IgD-negative memory B cell (primary cell): ENCODE data around the gene GHR. TPM values are rescaled to one million over a fixed set of nuclear protein-coding genes. Genes with fewer than 3 reads are reported as not detected.
A peak's percentile ranks its signal among the peaks of the same experiment; 100 is the strongest.
"Not testable (repeated sequence)": the region's sequence is repeated elsewhere in the genome, so short reads cannot be mapped to it uniquely, and the experiment has no call there.

Source experiments
- H3K27ac Mint-ChIP-seq, 3 donors: one replicate each; pipeline ENCODE4 v1.8.0; 2020 to 2022; ENCODE audit warnings: mild to moderate bottlenecking in 3 of 3, mixed read lengths in 3 of 3, moderate library complexity in 1 of 3
- H3K27me3 Mint-ChIP-seq: one replicate; pipeline ENCODE4 v1.8.0; 2021; ENCODE audit warnings: mixed read lengths
- H3K36me3 Mint-ChIP-seq: one replicate; pipeline ENCODE4 v1.8.0; 2020; ENCODE audit warnings: mild to moderate bottlenecking, mixed read lengths
- H3K4me1 Mint-ChIP-seq, 3 donors: one replicate each; pipeline ENCODE4 v1.8.0; 2020 to 2022; ENCODE audit warnings: mixed read lengths in 3 of 3, mild to moderate bottlenecking in 1 of 3
- H3K4me3 Mint-ChIP-seq, 4 donors: one replicate each; pipeline ENCODE4 v1.8.0; 2020 to 2022; ENCODE audit warnings: mild to moderate bottlenecking in 4 of 4, mixed read lengths in 4 of 4, moderate library complexity in 3 of 4
- H3K9me3 Mint-ChIP-seq, 3 donors: one replicate each; pipeline ENCODE4 v1.8.0; 2020 to 2021; ENCODE audit warnings: mixed read lengths in 3 of 3, mild to moderate bottlenecking in 1 of 3
- polyA plus RNA-seq: library from polyadenylated mRNA; unstranded; fragments of 300-500 nt; fragmentation: Illumina TruSeq; gene quantifications from one replicate; pipeline ENCODE4 v1.2.3, GENCODE V29; 2021

GHR gene
- polyA plus RNA-seq, 1 donor from 2014 or later: not detected

DNA sequence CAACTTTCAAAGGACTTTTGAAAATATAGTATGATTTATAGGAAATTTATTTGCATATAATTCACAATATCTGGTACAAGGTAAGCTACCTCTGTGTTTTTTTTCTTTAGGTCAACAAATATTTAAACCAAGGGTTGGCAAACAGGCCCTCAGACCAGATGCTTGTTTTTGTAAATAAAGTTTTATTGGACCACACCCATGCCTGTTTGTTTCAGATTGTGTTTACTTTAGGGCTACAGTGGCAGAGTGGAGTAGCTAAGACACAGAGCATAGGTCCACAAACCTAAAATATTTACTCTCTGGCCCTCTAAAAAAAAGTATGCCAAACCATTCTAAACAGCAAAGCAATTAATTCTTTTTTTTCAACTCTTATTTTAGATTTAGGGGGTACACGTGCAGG, 213.7 kb downstream of the GHR start:
- Mint-ChIP-seq H3K27me3 (no peaks in the 10 kb centered on the region), H3K4me1 (peaks cover 0 to 4% (median 0%) of the 10 kb centered on the region in 3 donors), H3K9me3 (peaks cover 0 to 4% (median 0%) of the 10 kb centered on the region in 3 donors), H3K4me3 (no peak overlapping the region), H3K36me3 (no peaks in the 10 kb centered on the region), H3K27ac (peak overlapping the region in 1 of 3 donors; percentile 0)

DNA sequence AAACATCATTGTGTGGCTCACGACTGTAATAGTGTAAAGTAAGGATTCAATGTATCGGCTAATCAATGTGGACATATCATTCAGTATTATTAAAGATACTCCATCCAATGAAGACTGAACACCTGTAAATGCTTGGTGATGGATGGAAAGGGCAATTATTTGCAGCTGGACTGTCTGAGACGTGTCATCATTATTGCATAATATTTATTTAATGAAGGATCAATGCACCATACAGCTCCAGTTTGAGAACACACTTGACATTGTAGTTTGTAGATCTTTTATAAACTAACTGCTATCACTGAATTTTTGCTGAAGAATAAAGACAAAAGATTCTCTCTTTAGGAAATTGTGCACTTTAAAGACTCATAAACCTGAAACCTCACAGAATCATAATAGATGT, 215.7 kb downstream of the GHR start:
- H3K9me3 Mint-ChIP-seq: peaks cover 0 to 4% (median 0%) of the 10 kb centered on the region in 3 donors
- peaks cover 0 to 2% (median 0%) of the 10 kb centered on the region in 3 donors for H3K4me1 Mint-ChIP-seq
- no peaks in the 10 kb centered on the region for H3K27me3 Mint-ChIP-seq
- peaks cover 3% of the 10 kb centered on the region for H3K36me3 Mint-ChIP-seq
- no peak overlapping the region for H3K4me3 Mint-ChIP-seq
- no peak overlapping the region for H3K27ac Mint-ChIP-seq

DNA sequence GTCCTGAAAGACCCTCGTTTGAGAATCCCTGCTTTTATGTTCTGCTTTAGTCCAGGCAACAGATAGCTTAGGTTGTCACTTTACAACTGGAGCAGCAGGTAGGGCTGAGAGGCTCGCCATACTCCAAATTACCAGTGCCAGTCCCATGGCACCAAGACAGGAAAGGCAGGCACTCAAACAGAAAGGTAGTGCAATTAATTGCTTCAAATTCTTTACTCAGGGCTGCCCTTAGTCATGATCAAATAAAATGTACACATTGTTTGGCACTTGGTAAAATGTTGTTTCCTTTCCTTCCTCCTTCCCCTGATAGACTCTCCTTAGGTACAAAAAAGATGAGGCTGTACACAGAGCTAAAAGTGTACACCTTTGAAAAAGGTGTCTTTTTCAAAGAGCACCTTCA, 217.6 kb downstream of the GHR start:
- H3K27me3 Mint-ChIP-seq: no peaks in the 10 kb centered on the region
- peaks cover 0 to 4% (median 0%) of the 10 kb centered on the region in 3 donors for H3K9me3 Mint-ChIP-seq
- H3K4me3 Mint-ChIP-seq: no peak overlapping the region
- peaks cover 0 to 2% (median 0%) of the 10 kb centered on the region in 3 donors for H3K4me1 Mint-ChIP-seq
- H3K27ac Mint-ChIP-seq: no peak overlapping the region
- H3K36me3 Mint-ChIP-seq: peaks cover 3% of the 10 kb centered on the region

DNA sequence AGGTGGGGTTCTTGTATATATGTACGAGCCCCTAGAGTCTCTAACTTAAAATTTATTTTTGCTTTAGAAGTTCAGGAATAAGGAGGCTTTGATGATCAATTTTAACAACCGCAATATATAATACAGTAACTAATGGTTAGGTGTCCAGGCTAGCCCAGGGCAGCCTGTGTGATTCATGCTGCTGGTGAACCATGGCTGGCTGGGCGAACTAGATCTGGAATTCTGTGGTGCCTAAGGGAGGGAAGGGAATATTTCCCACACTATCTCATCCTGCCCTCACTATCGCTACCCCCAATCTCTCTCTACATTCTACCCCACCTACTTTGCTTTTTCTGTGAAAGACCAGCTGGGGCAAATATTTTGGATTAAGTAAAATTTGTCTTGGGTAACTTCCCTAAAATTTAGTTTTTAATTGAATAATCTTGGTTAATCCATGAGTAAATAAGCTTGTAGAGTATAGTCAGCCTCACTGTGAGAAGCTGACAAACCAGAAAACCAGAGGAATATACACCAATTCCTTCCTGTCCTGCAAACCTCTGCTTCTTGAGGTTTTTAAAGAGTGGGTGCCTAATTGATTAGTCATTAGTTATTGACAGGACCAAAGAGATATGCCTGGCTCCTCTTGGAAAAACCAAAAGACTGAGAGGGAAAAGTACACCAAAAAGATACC, 218.2 kb downstream of the GHR start:
- H3K4me3 Mint-ChIP-seq: no peak overlapping the region
- H3K27me3 Mint-ChIP-seq: no peaks in the 10 kb centered on the region

DNA sequence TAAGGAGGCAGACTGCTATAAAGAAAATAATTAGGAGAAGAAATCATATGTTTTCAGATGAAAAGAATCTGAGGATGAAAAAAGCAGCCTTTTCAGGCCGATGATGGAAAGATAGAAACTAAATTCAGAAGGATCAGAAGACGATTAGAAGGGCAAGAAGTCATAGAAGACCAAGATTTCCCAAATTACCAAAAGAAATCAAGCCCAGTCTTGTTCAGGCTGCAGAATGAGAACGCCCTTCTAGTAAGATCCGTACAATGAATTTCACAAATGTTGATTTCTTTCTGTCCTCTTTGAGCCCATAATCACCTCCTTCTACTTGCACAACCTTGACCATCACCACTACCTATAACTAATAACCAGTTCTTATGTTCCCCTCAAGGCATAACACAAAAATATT, 218.8 kb downstream of the GHR start:
- Mint-ChIP-seq H3K36me3 (peaks cover 3% of the 10 kb centered on the region), H3K27me3 (no peaks in the 10 kb centered on the region), H3K9me3 (peaks cover 0 to 4% (median 0%) of the 10 kb centered on the region in 3 donors), H3K4me1 (peaks cover 0 to 1% (median 0%) of the 10 kb centered on the region in 3 donors), H3K4me3 (no peak overlapping the region), H3K27ac (no peak overlapping the region)

More for the DNA sequence above, 218.2 kb downstream of the GHR start:
- Mint-ChIP-seq H3K36me3 (peaks cover 3% of the 10 kb centered on the region), H3K4me1 (peaks cover 0 to 1% (median 0%) of the 10 kb centered on the region in 3 donors), H3K27ac (no peak overlapping the region), H3K9me3 (peaks cover 0 to 4% (median 0%) of the 10 kb centered on the region in 3 donors)

DNA sequence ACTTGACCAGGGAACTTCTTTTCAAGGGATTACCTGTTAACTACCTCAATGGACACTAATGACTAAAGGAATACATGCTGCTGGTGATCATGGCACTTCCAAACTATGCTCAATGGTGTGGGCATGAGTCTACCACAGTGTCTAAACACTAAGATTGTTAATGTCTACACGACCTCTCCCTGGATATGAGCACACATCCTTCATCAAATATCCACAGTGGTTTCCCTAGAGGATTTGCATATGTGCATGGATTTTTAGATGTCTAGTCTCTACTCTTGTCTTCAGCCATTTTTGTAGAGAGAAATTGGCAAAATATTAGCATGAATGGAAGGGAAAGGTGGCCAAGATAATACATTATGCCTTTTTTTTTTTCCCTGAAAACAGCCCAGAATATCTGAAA, 220.1 kb downstream of the GHR start:
- Mint-ChIP-seq H3K27me3 (no peaks in the 10 kb centered on the region), H3K36me3 (peaks cover 3% of the 10 kb centered on the region), H3K4me1 (peaks cover 0 to 1% (median 0%) of the 10 kb centered on the region in 3 donors), H3K27ac (no peak overlapping the region), H3K9me3 (peaks cover 0 to 4% (median 0%) of the 10 kb centered on the region in 3 donors), H3K4me3 (no peak overlapping the region)

DNA sequence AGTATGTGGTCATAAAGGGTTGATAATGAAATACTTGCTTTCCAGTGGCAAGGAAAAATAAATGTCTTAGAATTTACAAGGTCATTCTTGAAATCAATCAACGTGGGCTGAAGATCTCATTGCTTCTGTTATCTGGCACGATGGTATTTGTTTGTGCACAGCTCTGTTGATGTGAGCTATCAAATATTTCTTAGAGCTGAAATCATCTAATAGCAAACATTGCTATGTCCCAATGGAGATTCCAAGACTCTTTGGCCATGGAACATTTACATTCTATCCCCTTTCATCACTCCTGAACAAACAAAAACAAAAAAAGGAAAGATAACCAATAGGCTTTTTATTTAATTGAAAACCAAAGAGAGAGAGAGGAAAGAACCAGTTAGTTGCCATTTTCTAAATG, 221.9 kb downstream of the GHR start:
- Mint-ChIP-seq H3K36me3 (peaks cover 3% of the 10 kb centered on the region), H3K4me3 (no peak overlapping the region), H3K4me1 (peaks cover 0 to 1% (median 0%) of the 10 kb centered on the region in 3 donors), H3K27me3 (no peaks in the 10 kb centered on the region), H3K9me3 (peaks cover 0 to 2% (median 0%) of the 10 kb centered on the region in 3 donors), H3K27ac (no peak overlapping the region)

DNA sequence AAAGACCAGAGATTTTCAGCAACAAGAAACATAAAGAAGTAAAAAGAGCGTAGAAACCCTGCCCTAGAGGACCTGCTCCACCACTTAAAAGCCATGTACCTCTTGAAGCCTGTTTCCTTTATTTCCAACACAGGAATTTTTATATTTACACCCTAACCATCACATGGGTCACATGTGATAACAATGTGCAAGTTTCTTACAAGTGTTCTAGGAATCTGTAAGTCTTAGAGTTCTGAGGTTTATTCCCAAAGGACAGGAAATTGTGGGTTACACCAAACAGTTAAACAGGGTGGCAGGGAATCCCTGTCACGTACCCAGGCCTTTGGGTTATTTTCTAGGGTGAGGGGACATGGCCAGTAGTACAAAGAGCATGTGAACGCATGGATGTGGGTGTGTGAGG, 224.8 kb downstream of the GHR start:
- Mint-ChIP-seq H3K36me3 (no peaks in the 10 kb centered on the region), H3K4me3 (no peak overlapping the region), H3K27me3 (no peaks in the 10 kb centered on the region), H3K9me3 (no peaks in the 10 kb centered on the region), H3K4me1 (peaks cover 0 to 1% (median 0%) of the 10 kb centered on the region in 3 donors), H3K27ac (no peak overlapping the region)

DNA sequence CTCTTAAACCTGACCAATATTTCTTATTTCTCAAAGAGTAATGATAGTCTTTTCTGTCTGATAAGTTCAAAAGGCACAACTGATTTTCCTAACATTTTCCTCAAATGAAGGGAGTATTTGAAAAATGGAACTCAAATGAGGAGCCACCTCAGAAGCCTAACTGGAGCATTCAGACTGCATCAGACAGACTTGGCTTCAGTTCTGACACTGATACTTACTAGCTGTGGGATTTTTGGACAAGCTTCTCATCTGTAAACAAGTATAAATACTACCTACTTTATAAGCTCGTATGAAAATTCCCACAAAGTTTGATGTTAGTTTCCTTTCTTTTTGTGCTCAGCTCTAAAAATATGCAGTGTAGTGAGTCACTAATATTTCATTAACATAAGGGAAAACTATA, 225.7 kb downstream of the GHR start:
- Mint-ChIP-seq H3K4me1 (peaks cover 0 to 3% (median 0%) of the 10 kb centered on the region in 3 donors), H3K36me3 (no peaks in the 10 kb centered on the region)

DNA sequence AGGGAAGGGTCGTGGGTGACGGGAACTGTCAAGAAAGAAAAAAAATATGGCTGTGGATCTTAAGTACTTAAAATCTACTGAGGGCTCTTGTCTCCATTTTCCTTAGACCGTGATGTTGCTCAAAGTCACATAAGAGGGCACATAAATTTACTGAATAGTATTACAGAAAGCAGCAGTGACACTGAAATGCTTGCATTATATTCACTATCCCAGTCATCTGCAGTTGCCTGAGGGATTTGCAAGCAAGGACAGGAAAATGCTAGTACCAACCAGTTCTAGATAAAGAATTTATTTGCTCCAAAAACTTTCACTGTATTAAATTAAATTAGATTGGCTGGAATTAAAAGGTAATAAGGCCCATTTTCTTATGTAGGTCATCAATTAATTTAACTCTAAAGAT, 226.8 kb downstream of the GHR start:
- no peaks in the 10 kb centered on the region for H3K27me3 Mint-ChIP-seq
- H3K9me3 Mint-ChIP-seq: no peaks in the 10 kb centered on the region
- H3K4me3 Mint-ChIP-seq: no peak overlapping the region
- H3K36me3 Mint-ChIP-seq: no peaks in the 10 kb centered on the region
- peaks cover 0 to 3% (median 0%) of the 10 kb centered on the region in 3 donors for H3K4me1 Mint-ChIP-seq
- H3K27ac Mint-ChIP-seq: no peak overlapping the region

More for the DNA sequence above, 225.7 kb downstream of the GHR start:
- H3K27ac Mint-ChIP-seq: no peak overlapping the region
- H3K27me3 Mint-ChIP-seq: no peaks in the 10 kb centered on the region
- H3K9me3 Mint-ChIP-seq: no peaks in the 10 kb centered on the region
- H3K4me3 Mint-ChIP-seq: no peak overlapping the region

DNA sequence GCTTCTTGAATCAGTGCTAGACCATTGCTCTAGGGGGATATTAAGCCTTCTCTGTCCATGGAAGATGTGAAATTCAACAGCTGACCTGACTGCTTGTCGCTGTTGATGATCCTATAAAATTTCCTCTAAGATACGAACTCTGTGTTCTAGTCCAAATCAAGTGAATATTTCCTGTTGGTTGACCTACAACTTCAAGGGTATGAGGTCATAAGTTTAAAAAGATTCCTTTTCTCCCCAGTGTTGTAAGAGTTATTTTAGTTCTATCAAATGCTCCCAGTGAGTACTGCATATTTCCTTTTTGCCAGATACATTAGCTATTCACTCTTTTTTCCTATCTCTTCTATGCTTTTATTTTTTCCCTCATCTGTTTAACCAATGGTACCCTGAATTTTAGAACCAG, 230.5 kb downstream of the GHR start:
- Mint-ChIP-seq H3K27me3 (peaks cover 7% of the 10 kb centered on the region), H3K27ac (no peak overlapping the region), H3K9me3 (no peaks in the 10 kb centered on the region), H3K36me3 (no peaks in the 10 kb centered on the region), H3K4me3 (no peak overlapping the region), H3K4me1 (peaks cover 0 to 9% (median 3%) of the 10 kb centered on the region in 3 donors)

DNA sequence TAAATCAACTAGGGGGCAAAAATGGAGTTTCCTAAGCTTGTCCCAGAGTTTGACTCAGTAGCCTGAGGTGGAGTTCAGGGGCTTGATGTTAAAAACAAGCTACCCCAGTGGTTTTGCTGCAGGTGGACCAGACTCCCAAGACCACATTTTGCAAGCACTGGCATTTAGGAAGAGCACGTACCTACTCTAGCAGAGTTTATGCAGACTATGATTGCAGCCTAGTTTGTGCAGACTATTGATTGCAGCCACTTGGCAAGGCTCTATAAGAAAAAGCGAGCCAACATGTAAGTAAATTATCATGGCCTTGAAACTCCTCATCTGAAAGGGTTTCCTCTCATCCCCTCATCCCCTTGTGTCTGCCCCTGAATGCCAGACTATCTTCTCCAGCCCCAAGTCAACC, 231.4 kb downstream of the GHR start:
- Mint-ChIP-seq H3K4me1 (peaks cover 0 to 9% (median 3%) of the 10 kb centered on the region in 3 donors), H3K4me3 (no peak overlapping the region), H3K9me3 (no peaks in the 10 kb centered on the region), H3K36me3 (no peaks in the 10 kb centered on the region), H3K27me3 (peaks cover 10% of the 10 kb centered on the region), H3K27ac (peak overlapping the region in 1 of 3 donors; percentile 31)

DNA sequence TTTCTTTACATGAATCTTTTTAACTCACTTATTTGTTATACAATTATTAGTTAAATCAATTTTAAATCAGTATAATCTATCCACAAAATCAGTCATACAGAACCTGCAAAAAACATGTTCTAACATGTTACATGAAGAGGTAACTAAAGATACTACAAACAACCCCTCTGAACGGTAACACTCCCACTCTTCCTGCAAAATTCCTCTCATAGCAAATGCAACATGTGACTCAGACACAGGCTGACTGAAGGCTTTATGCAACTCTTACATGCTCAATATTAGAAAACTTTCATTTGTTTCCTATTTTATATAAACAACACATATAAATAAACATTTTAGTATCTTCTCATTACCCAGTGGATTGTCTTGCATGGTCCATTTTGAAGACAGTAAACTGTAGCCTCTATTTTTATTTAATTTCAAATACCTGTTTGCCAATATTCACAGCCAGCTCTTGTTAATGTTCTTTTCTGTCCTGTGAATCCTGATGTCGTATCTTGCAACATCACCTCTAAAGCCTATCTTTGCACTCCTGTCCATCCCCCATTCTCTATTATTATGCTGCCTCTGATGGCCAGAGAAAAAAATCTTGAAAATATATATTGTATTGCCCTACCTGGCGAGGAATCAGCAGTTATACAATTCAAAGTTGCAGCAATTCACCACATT, 232.9 kb downstream of the GHR start:
- peaks cover 12% of the 10 kb centered on the region for H3K27me3 Mint-ChIP-seq
- H3K4me1 Mint-ChIP-seq: peaks cover 0 to 9% (median 3%) of the 10 kb centered on the region in 3 donors
- peaks cover 1% of the 10 kb centered on the region for H3K36me3 Mint-ChIP-seq
- H3K27ac Mint-ChIP-seq: no peak overlapping the region
- H3K9me3 Mint-ChIP-seq: peaks cover 0 to 2% (median 0%) of the 10 kb centered on the region in 3 donors
- H3K4me3 Mint-ChIP-seq: no peak overlapping the region

DNA sequence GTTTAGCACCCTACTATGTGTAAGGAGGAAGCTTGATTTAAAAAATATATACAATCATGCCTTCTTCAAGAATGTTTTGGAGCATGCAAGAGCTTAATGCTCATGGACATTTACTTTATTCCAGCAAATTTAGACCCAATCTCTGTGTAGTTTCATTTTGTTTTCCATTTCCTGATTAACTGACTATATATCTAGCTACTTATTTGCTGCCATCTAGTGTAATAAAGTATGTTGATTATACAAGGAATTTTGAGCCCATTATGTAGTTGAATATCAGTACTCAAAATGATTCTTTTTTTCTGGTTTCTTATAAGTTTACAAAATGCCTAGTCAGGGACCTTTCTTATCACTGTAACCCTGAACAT, 233.4 kb downstream of the GHR start:
- peaks cover 13% of the 10 kb centered on the region for H3K27me3 Mint-ChIP-seq
- peaks cover 0 to 9% (median 3%) of the 10 kb centered on the region in 3 donors for H3K4me1 Mint-ChIP-seq
- H3K4me3 Mint-ChIP-seq: peak overlapping the region in 1 of 4 donors; percentile 47
- H3K36me3 Mint-ChIP-seq: peaks cover 1% of the 10 kb centered on the region
- peaks cover 0 to 3% (median 0%) of the 10 kb centered on the region in 3 donors for H3K9me3 Mint-ChIP-seq
- no peak overlapping the region for H3K27ac Mint-ChIP-seq

DNA sequence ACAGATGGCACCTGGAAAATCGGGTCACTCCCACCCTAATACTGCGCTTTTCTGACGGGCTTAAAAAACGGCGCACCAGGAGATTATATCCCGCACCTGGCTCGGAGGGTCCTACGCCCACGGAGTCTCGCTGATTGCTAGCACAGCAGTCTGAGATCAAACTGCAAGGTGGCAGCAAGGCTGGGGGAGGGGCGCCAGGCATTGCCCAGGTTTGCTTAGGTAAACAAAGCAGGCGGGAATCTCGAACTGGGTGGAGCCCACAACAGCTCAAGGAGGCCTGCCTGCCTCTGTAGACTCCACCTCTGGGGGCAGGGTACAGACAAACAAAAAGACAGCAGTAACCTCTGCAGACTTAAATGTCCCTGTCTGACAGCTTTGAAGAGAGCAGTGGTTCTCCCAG, 236.6 kb downstream of the GHR start:
- not testable (repeated sequence) for H3K36me3 Mint-ChIP-seq

DNA sequence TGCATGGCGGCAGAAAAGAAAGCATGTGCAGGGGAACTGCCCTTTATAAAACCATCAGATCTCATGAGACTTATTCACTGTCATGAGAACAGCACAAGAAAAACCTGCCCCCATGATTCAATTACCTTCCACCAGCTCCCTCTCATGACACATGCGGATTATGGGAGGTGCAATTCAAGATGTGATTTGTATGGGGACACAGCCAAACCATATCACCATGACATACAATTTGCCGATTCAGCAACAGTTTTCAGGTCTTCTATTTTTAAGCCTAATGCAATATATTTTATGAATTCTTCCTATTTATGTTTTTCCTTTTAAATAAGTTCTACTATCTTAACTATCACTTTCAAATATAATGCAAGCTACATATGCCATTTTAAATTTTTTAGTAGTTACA, 242.6 kb downstream of the GHR start:
- Mint-ChIP-seq H3K9me3 (peaks cover 0 to 5% (median 0%) of the 10 kb centered on the region in 3 donors), H3K4me3 (no peak overlapping the region), H3K27ac (no peak overlapping the region), H3K27me3 (peaks cover 3% of the 10 kb centered on the region), H3K4me1 (no peaks in the 10 kb centered on the region), H3K36me3 (no peaks in the 10 kb centered on the region)

More for the DNA sequence above, 236.6 kb downstream of the GHR start:
- H3K9me3 Mint-ChIP-seq, H3K27ac Mint-ChIP-seq, H3K4me3 Mint-ChIP-seq, H3K4me1 Mint-ChIP-seq: not testable (repeated sequence)
- H3K27me3 Mint-ChIP-seq: peaks cover 13% of the 10 kb centered on the region
